ENCODE measurements around the gene KRTAP12-2.
A peak's percentile ranks its signal among the peaks of the same experiment; 100 is the strongest.

KRTAP12-2 gene

DNA sequence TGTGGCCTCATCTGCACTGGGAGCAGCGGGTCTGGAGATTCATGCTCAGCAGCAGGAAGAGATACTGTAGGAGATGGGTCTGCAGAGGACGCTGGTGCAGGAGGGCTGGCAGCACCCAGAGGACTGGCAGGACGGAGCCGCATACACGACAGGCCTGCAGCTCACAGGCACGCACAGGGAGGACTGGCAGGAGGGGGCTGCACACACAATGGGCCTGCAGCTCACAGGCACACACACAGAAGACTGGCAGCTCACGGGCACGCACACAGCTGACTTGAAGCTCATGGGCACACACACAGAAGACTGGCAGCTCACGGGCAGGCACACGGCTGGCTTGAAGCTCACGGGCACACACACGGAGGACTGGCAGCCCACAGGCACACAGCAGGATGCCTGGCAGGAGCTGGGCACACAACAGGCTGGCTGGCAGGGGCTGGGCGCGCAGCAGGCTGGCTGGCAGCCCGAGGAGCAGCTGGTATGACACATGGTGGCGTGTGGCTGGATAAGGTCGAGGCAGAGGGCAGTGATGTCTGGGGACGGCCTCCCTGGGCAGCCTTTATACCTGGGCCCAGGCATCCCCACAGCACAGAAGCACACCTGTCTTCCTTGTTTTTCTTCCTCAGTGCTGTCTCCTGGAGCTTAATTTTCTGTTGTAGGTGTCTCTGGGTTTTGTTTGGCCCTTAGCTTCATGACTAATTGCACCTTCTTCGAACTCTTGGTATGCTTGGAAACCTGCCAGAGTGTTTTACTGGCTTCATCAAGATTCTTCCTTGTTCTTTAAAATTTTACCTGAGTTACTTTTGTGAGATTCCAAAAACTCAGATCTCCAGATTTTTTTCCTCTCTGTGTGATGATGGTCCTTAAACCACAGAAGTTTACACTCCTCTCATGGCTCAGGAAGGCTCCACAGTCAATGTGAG, at the start of gene KRTAP12-2:
TSS of gene KRTAP12-2 (minus strand) at position 527 of the 920 bp plus-strand sequence. CDS start at position 486, 41 bp downstream.
- DNase-seq (ENCODE audit: low read depth), result no peak

DNA sequence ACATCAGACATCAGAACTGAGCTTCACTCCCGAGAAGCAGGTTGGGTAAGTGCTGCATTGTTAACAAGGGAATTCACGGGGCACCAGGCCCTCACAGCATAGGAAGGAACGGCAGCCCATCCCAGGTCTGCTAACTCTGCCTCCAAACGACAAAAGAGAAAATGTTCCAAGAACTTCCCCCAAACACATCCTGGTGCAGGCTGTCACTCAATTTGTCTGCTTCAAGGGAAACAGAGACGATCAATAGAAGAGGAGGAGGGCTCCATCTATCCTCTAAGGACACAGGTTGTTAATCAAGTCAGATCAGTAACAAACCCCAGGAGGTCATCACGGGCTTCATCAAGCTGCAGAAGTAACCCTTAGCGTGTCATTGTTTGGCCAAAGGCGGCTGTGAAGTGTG, 48.2 kb upstream of the KRTAP12-2 start:
- DNase-seq (ENCODE audit: low read depth), result no peak

GRCh38 chr21:44713846-44714245, 47.1 kb upstream of the KRTAP12-2 start:
- DNase-seq (ENCODE audit: low read depth), result no peak

GRCh38 chr21:44713130-44713529, 46.4 kb upstream of the KRTAP12-2 start:
- DNase-seq (ENCODE audit: low read depth), result no peak

- DNase-seq (ENCODE audit: low read depth), result no peak
These were observed 45.7 kb upstream of the KRTAP12-2 start for GRCh38 chr21:44712203-44713028.

DNA sequence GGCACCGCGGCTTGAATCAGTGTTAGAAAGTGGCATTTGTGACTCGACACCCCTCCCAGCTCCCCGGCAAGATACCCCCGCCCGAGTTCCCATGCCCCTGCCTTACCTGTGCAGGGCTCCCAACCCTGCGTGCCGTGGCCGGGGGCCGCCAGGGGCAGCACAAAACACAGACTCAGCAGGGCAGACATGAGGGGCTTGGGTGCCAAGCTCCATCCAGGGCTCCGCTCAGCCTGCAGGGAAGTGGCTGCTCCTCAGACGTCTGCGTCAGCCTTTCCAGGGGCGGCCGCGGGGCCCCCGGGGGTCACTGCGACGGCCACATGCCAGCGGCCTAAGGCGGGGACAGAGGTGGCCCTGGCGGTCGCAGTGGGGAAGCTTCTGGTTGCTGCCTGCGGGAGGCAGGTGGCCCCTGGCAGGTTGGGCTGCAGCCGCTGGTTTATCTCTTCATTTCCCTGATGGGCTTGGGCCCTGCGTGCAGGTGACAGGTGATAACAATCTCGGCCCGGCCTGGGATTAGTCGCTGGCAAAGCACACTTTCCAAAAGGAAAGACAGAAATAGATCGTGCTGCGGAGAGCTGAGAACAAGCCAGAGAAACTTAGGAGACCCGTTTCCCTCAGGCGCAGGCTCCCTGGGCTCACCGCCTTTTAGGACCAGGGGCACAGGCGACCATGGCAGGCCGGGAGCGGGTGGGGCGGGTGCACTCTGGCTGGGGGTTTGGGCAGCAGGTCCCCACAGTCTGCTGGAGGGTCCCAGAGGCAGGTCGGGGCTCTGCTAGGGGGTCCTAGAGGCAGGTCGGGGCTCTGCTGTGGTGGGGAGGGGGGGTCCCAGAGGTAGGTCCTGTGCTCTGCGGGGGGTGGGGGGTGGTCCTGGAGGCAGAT, 44.8 kb upstream of the KRTAP12-2 start, which contains the start of gene TSPEAR:
TSS of gene TSPEAR (minus strand) at position 246 of the 876 bp plus-strand sequence. CDS start at position 188, 58 bp downstream.
- DNase-seq (ENCODE audit: low read depth), result no peak

DNA sequence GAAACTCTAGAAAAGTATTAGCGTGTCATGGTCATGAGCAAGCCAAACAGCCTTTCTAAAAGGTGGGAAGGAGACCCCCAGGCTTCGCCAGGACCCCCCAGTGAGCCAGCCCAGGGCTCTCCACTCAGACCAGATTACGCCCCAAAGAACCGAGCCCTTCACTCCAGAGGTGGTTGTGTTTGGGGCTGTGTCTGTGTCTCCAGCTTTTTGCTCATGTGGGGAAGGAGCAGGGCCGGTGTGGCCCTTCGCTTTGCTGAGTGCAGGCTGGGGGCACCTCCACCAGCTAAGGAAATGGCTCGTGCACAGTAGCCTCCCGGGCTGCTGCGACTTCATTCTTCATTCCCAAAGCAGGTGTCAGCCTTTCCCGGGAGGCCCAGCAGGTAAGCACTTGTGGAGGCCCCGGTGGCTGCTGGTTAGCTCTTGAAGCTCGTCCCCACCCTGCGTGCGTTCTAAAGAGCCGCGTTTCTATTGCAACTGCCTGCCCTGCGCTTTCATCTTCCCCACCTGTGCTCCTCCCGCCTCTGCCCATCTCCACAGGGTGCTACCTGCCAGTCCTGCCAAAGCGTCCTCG, 44.1 kb upstream of the KRTAP12-2 start:
- DNase-seq (ENCODE audit: low read depth), result no peak

DNA sequence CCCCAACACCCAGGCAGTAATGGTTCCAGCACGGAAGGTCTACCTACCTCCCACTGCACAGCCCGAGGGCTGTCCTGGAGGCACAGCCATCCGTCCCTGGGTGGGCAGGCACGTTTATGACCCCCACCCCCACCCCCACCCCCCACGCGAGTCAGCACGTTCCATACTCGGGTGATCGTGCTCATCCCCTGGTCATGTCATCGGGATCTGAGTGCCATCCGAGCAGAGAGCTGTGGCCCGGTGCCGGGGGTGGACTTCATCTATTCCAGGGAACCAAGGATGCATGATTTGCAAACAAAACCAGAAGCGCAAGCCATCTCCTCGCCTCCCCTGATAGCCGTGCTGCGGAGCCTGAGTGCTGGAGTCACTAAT, 43.6 kb upstream of the KRTAP12-2 start:
- no peak for DNase-seq (ENCODE audit: low read depth)

- peak; percentile 4 for DNase-seq (ENCODE audit: low read depth)
These were observed 42.9 kb upstream of the KRTAP12-2 start for GRCh38 chr21:44709426-44710293.

- DNase-seq (ENCODE audit: low read depth), result no peak
These were observed 42.2 kb upstream of the KRTAP12-2 start for GRCh38 chr21:44708866-44709425.

DNA sequence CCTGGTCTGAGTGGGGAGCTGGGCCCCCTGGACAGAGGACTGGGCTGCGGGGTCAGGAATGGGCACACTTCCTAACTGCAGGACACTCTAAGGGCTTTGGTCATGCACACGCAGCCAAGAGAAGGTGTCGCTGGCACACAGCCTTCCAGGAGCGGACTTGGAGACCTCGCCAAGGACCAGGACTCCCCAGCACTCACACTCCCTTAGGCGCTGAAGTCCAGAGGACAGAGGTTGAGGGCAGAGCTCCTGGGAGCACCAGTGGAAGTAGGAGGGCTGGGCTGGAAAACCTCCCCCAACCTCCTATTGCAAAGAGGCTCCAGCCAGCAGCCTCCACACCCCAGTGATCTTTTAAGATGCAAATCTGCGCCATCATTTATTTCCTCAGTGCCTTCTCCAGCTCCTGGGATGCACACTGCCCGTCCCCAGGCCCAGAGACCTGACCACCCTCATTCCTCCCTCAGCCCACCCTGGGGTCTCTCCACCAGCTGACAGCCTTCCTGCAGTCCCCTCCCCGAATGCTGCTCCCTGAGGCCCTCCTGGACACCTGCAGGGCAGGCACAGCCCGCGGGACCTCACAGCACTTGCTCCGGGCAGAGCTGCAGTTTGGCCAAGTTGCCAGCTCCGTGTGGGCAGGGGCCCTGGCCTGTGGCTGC, 41.6 kb upstream of the KRTAP12-2 start:
- DNase-seq (ENCODE audit: low read depth), result no peak

GRCh38 chr21:44706706-44707581, 40.2 kb upstream of the KRTAP12-2 start:
- no peak for DNase-seq (ENCODE audit: low read depth)

DNA sequence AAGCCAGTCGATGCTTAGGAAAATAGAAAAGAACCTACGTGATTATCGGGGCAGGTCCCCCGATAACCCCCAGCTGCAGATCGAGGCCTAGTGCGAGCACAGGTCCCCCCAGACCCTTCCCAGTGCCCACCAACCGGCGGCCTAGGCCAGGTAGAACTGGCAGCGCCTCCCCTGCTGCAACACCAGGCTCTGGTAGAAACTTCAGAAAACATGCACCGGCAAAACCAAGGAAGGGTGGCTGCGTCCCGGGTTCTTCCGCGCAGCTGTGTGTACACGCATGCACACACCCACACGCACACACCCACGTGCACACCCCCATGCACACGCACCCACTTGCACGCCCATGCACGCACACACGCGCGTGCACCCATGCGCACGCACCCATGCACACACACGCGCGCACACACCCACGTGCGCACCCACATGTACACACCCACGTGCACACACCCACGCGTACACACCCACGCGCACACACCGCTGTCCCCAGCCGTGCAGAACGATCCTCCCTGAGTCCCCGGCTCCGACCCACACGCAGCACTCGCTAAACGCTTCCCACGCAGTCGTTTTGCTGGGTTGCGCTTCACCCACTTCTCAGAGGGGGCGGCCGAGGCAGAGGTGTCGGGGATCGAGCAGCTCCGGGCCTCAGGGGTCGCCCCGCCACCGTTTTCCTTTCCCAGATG, 39.4 kb upstream of the KRTAP12-2 start:
- no peak for DNase-seq (ENCODE audit: low read depth)

- no peak for DNase-seq (ENCODE audit: low read depth)
These were observed 37.9 kb upstream of the KRTAP12-2 start for GRCh38 chr21:44704636-44705001.

GRCh38 chr21:44703731-44704635, 37.3 kb upstream of the KRTAP12-2 start:
- DNase-seq (ENCODE audit: low read depth), result no peak

DNA sequence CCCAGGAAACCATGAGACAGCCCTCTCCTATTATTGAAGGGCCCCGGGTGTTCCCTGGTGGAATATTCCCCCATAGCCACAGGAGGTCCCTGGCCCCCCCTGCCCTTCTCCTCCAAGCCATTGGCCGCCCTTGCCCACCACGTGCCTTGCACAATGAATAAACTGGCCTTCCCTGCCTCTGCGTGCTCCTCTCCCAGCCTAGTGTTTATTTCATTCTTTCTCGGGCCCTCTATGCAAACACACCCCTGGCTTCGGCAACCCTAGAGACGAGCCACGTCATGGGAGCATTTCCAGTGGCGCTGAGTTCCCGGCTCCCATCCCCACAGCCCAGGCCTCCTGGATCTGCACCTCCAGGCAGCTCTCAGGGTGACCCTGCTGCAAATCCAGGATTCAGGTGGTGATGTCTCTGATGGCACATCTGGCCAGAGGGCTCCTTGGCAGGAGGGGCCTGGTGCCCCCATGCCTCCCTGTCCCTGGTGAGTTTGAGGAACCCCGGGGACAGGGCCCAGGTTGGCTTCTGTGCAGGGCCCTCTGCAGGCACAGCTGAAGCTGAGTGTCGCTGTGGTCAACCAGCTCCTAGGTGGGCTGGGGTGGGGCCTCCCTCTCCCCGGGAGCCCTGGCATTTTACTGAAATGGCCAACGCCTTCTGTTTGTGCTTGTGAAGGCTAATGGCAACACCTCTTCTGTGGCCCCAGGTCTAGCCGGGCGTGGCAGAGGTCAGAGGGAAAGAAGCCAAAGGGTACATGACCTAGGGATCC, 36.4 kb upstream of the KRTAP12-2 start:
- DNase-seq (ENCODE audit: low read depth), result no peak
